H1 (cell line): ENCODE results near the gene ELOVL3. TPM values are rescaled to one million over a fixed set of nuclear protein-coding genes. Genes with fewer than 3 reads are reported as not detected.

Experiments
- CTCF ChIA-PET: fragments of 300-600 bp; sonication (Branson Sonifier 250); formaldehyde crosslinking; loops from one replicate; lab custom pipeline; 2021; ENCODE audit not compliant: partially characterized antibody; lab: Charles Lee
- POLR2A ChIA-PET: fragments of 300-600 bp; sonication (Branson Sonifier 250); formaldehyde crosslinking; loops from one replicate; lab custom pipeline; 2021; ENCODE audit warnings: inconsistent platforms; ENCODE audit not compliant: partially characterized antibody; lab: Charles Lee
- DNase-seq, 2 experiments: peaks; one replicate each; pipeline versions ENCODE4 v3.0.0 to v3.0.0-alpha.2; 2010 to 2022; ENCODE audit warnings: low spot score in 2 of 2, low read depth in 1 of 2, mixed read lengths in 1 of 2
- FAIRE-seq: peaks from 2 replicates; lab custom pipeline; 2011; peaks lifted over from hg19 to GRCh38; lab: Jason Lieb, UNC
- H2AFZ ChIP-seq: 2 replicates; pipeline ENCODE4 v1.8.1; 2012; ENCODE audit warnings: low read length, inconsistent platforms
- H2AK5ac ChIP-seq: 2 replicates; pipeline ENCODE4 v1.6.1; 2013; ENCODE audit warnings: low read depth, low read length
- H2BK120ac ChIP-seq: replicated peaks from 2 replicates; pipeline ENCODE3; 2013; ENCODE audit warnings: low read depth, low read length, inconsistent platforms
- H2BK12ac ChIP-seq: 2 replicates; pipeline ENCODE4 v1.6.1; 2013; ENCODE audit warnings: low read depth, low read length
- H2BK15ac ChIP-seq: 2 replicates; pipeline ENCODE4 v1.6.1; 2013; ENCODE audit warnings: low read length
- H2BK20ac ChIP-seq: 2 replicates; pipeline ENCODE4 v1.6.1; 2013; ENCODE audit warnings: low read length
- H2BK5ac ChIP-seq: 2 replicates; pipeline ENCODE4 v1.6.1; 2013; ENCODE audit warnings: low read depth, low read length
- H3K14ac ChIP-seq: 2 replicates; pipeline ENCODE4 v1.6.1; 2013; ENCODE audit warnings: inconsistent platforms; ENCODE audit not compliant: insufficient read length
- H3K18ac ChIP-seq: 2 replicates; pipeline ENCODE4 v1.6.1; 2013; ENCODE audit warnings: low read length; ENCODE audit errors: extremely low read depth
- H3K23ac ChIP-seq: 2 replicates; pipeline ENCODE4 v1.6.1; 2013; ENCODE audit warnings: inconsistent platforms; ENCODE audit not compliant: insufficient read length
- H3K23me2 ChIP-seq: 2 replicates; pipeline ENCODE4 v1.6.1; 2013; ENCODE audit warnings: low read depth, low read length
- H3K27ac ChIP-seq: 2 replicates; pipeline ENCODE4 v1.6.1; 2011; ENCODE audit warnings: low read depth, low read length, inconsistent platforms
- H3K27me3 ChIP-seq, 4 experiments: replicated peaks in 1 of 4; 1 replicate in 1 of 4; 2 replicates in 3 of 4; pipeline versions ENCODE4 v1.6.1 to v1.8.1; 2011 to 2013; ENCODE audit warnings: low read length in 3 of 4, mild to moderate bottlenecking in 3 of 4, inconsistent platforms in 2 of 4, mixed read lengths in 2 of 4, moderate library complexity in 1 of 4; ENCODE audit not compliant: control insufficient read depth in 3 of 4, insufficient read depth in 3 of 4; ENCODE audit errors: extremely low read depth in 1 of 4
- H3K36me3 ChIP-seq, 4 experiments: 2 replicates each; pipeline versions ENCODE4 v1.6.1 to v1.8.1; 2011 to 2013; ENCODE audit warnings: mild to moderate bottlenecking in 4 of 4, low read length in 3 of 4, moderate library complexity in 2 of 4, control low read depth in 1 of 4, inconsistent platforms in 1 of 4; ENCODE audit not compliant: insufficient read depth in 4 of 4, control insufficient read depth in 2 of 4
- H3K4ac ChIP-seq: replicated peaks from 2 replicates; pipeline ENCODE3; 2013; ENCODE audit warnings: low read length, low read depth, mixed read lengths, inconsistent platforms; ENCODE audit not compliant: insufficient read length
- H3K4me1 ChIP-seq, 4 experiments: replicated peaks in 1 of 4; 1 replicate in 1 of 4; 2 replicates in 3 of 4; pipeline versions ENCODE4 v1.6.1 to v1.8.1; 2011 to 2013; ENCODE audit warnings: low read length in 3 of 4, inconsistent platforms in 2 of 4, mixed read lengths in 1 of 4; ENCODE audit not compliant: insufficient read depth in 4 of 4, control insufficient read depth in 3 of 4
- H3K4me2 ChIP-seq, 2 experiments: 2 replicates each; pipeline versions ENCODE4 v1.6.1 to v1.8.1; 2011 to 2013; ENCODE audit warnings: low read depth in 2 of 2, low read length in 2 of 2, control low read depth in 1 of 2, inconsistent platforms in 1 of 2, mild to moderate bottlenecking in 1 of 2; ENCODE audit not compliant: insufficient read depth in 1 of 2
- H3K4me3 ChIP-seq, 4 experiments: fragments of 200-600, 300-600 bp in 1 of 4; sonication (generic), shearing (Covaris generic), sonication (Bioruptor Twin) in 1 of 4; 2 replicates each; pipeline versions ENCODE4 v1.5.1 to v1.8.1; 2011 to 2016; ENCODE audit warnings: low read length in 4 of 4, low read depth in 3 of 4, control low read depth in 2 of 4, inconsistent platforms in 2 of 4, mild to moderate bottlenecking in 2 of 4, mixed read lengths in 1 of 4, moderate library complexity in 1 of 4; ENCODE audit not compliant: insufficient read depth in 2 of 4; ENCODE audit errors: extremely low read depth in 1 of 4
- H3K56ac ChIP-seq: replicated peaks from 2 replicates; pipeline ENCODE3; 2013; ENCODE audit warnings: low read depth, mild to moderate bottlenecking, mixed read lengths, low read length, inconsistent platforms; ENCODE audit not compliant: insufficient read length
- H3K79me1 ChIP-seq: 2 replicates; pipeline ENCODE4 v1.6.1; 2013; ENCODE audit warnings: low read depth, low read length, control low read depth
- H3K79me2 ChIP-seq, 2 experiments: 2 replicates each; pipeline versions ENCODE4 v1.6.1 to v1.8.1; 2012 to 2013; ENCODE audit warnings: low read length in 2 of 2, mild to moderate bottlenecking in 2 of 2, inconsistent platforms in 1 of 2; ENCODE audit not compliant: insufficient read depth in 2 of 2, control insufficient read depth in 1 of 2
- H3K9ac ChIP-seq, 4 experiments: replicated peaks in 1 of 4; 1 replicate in 1 of 4; 2 replicates in 3 of 4; pipeline versions ENCODE4 v1.6.1 to v1.8.1; 2011 to 2013; ENCODE audit warnings: low read depth in 3 of 4, low read length in 3 of 4, control low read depth in 2 of 4, mild to moderate bottlenecking in 2 of 4, moderate library complexity in 2 of 4, inconsistent platforms in 1 of 4; ENCODE audit errors: extremely low read depth in 1 of 4
- H3K9me3 ChIP-seq, 2 experiments: 2 replicates each; pipeline versions ENCODE4 v1.6.1 to v1.8.1; 2012 to 2013; ENCODE audit warnings: mild to moderate bottlenecking in 2 of 2, moderate library complexity in 2 of 2, control low read depth in 1 of 2, inconsistent platforms in 1 of 2, low read depth in 1 of 2, low read length in 1 of 2, mixed read lengths in 1 of 2; ENCODE audit not compliant: insufficient read depth in 2 of 2
- H4K20me1 ChIP-seq, 2 experiments: replicated peaks in 1 of 2; 2 replicates each; pipeline versions ENCODE3 to v1.8.1; 2011 to 2013; ENCODE audit warnings: inconsistent platforms in 2 of 2, low read length in 2 of 2, mild to moderate bottlenecking in 1 of 2; ENCODE audit not compliant: insufficient read depth in 2 of 2, control insufficient read depth in 1 of 2
- H4K5ac ChIP-seq: 2 replicates; pipeline ENCODE4 v1.6.1; 2013; ENCODE audit warnings: low read length, low read depth, mixed read lengths, inconsistent platforms; ENCODE audit not compliant: insufficient read length
- H4K8ac ChIP-seq: 2 replicates; pipeline ENCODE4 v1.8.0; 2013; ENCODE audit warnings: mild to moderate bottlenecking, moderate library complexity, low read length, inconsistent platforms; ENCODE audit not compliant: insufficient read depth; ENCODE audit errors: extremely low read depth
- H4K91ac ChIP-seq: replicated peaks from 2 replicates; pipeline ENCODE3; 2013; ENCODE audit warnings: low read length, mixed read lengths, inconsistent platforms; ENCODE audit not compliant: insufficient read length
- SIRT6 ChIP-seq: IDR thresholded peaks from one replicate; pipeline ENCODE4 v1.7.1; 2012; ENCODE audit warnings: low read length, inconsistent platforms
- WGBS, 2 experiments: shearing (Covaris generic) in 1 of 2; methylation state at CpG; one replicate each; pipeline versions ENCODE4 v1.1.6 to v1.1.7; 2013 to 2015; ENCODE audit warnings: low lambda C conversion rate in 2 of 2, mixed read lengths in 2 of 2, inconsistent platforms in 1 of 2, low coverage in 1 of 2, missing lambda C conversion rate in 1 of 2; ENCODE audit not compliant: insufficient replicate concordance in 2 of 2, insufficient coverage in 1 of 2, insufficient read length in 1 of 2; ENCODE audit errors: extremely low coverage in 1 of 2, missing lambda C conversion rate in 1 of 2; 5-methylcytosine and 5-hydroxymethylcytosine counted together
- polyA plus RNA-seq, 7 experiments: library from polyadenylated mRNA; depleted of rRNA in 3 of 7; stranded (reverse) in 5 of 7; unstranded in 2 of 7; fragments of >200 nt in 5 of 7; fragments of 200-250 nt in 2 of 7; gene quantifications; 1 replicate in 5 of 7; 2 replicates in 1 of 7; 4 replicates in 1 of 7; pipeline versions ENCODE4 v1.2.1 to v1.2.3, GENCODE V29; 2011 to 2013; ENCODE audit warnings: missing spikeins in 2 of 7, mixed read lengths in 2 of 7
- total RNA-seq: library from RNA; stranded (reverse); fragmentation: NEBNext Ultra II Directional; extraction: Animal tissue kit (Norgen Biotek cat#: 25700); gene quantifications from 2 replicates; pipeline ENCODE4 v1.2.1, GENCODE V29; 2021

The ELOVL3 gene
- total and polyA plus RNA-seq, 2 of the 8 experiments (the other 6 are each of a cell fraction or from before 2014, with no cell fraction given): 0.27 TPM; not detected in 1

GRCh38 chr10:102191956-102192355, 34.1 kb upstream of the ELOVL3 start:
- Histone ChIP-seq H2BK15ac (no peak overlapping the region), H3K4ac (no peak overlapping the region), H3K27me3 (no peaks in the 10 kb centered on the region; a peak in 1 of 7 replicates), H2BK120ac (no peak overlapping the region), H3K36me3 (no peaks in the 10 kb centered on the region), H3K4me3 (no peak overlapping the region), H3K23ac (no peak overlapping the region), H2BK5ac (no peak overlapping the region), H3K79me2 (no peaks in the 10 kb centered on the region), H3K79me1 (no peaks in the 10 kb centered on the region; the same call in 1 of the 2 replicates), H3K56ac (no peak overlapping the region), H2AK5ac (no peak overlapping the region), H4K91ac (no peak overlapping the region), H2BK20ac (no peak overlapping the region), H3K4me1 (no peaks in the 10 kb centered on the region), H2AFZ (no peak overlapping the region), H3K9me3 (peaks cover 14 to 25% of the 10 kb centered on the region in 2 experiments), H3K4me2 (no peak overlapping the region), H3K27ac (no peak overlapping the region), H3K23me2 (no peaks in the 10 kb centered on the region), H4K5ac (no peak overlapping the region), H3K14ac (no peak overlapping the region), H2BK12ac (no peak overlapping the region), H3K18ac (no peak overlapping the region), H4K20me1 (no peaks in the 10 kb centered on the region), H3K9ac (no peak overlapping the region), H4K8ac (no peak overlapping the region)
- POLR2A ChIA-PET: interaction anchor here (0.7 kb wide), 1 partner anchor 14 kb away, joined by 3 read pairs; no protein-coding TSS in a partner anchor
- no peak for DNase-seq
- 85% methylated on average over 7 of the region's 7 CpGs; no CpG with 5 or more reads in 1 of the 2 experiments for whole genome bisulfite sequencing, 2 experiments
- no peak for FAIRE-seq
- CTCF ChIA-PET: no interaction called here
- TF ChIP-seq SIRT6: no peak
